SK-N-SH (cell line): Measurements from ENCODE around the gene SYT5.

Experiments used
- EP300 ChIP-seq, 2 experiments: IDR thresholded peaks; 2 replicates each; pipeline versions ENCODE4 v1.4.0 to v1.6.1; 2012; ENCODE audit warnings: borderline replicate concordance in 1 of 2, low read depth in 1 of 2, low read length in 1 of 2
- FOXM1 ChIP-seq: IDR thresholded peaks from 2 replicates; pipeline ENCODE4 v1.4.0; 2012; ENCODE audit warnings: low read depth, mild to moderate bottlenecking
- GABPA ChIP-seq: IDR thresholded peaks from 2 replicates; pipeline ENCODE4 v1.4.0; 2012; ENCODE audit warnings: low read depth, mild to moderate bottlenecking
- GATA2 ChIP-seq: sonication (generic); formaldehyde crosslinking; IDR thresholded peaks from 2 replicates; pipeline ENCODE4 v1.5.0; 2020; ENCODE audit warnings: mild to moderate bottlenecking, missing genetic modification reagents
- NFIC ChIP-seq: IDR thresholded peaks from 2 replicates; pipeline ENCODE4 v1.4.0; 2012; ENCODE audit warnings: borderline replicate concordance
- NRF1 ChIP-seq: IDR thresholded peaks from 2 replicates; pipeline ENCODE4 v1.6.1; 2012; ENCODE audit warnings: low read depth, mild to moderate bottlenecking, low read length
- POLR2AphosphoS5 ChIP-seq: IDR thresholded peaks from 2 replicates; pipeline ENCODE4 v1.6.1; 2012; ENCODE audit warnings: low read depth, low read length
- RAD21 ChIP-seq: IDR thresholded peaks from 2 replicates; pipeline ENCODE4 v1.6.1; 2012; ENCODE audit warnings: mild to moderate bottlenecking, low read length
- TAF1 ChIP-seq: IDR thresholded peaks from 2 replicates; pipeline ENCODE4 v1.6.1; 2012; ENCODE audit warnings: low read depth, mild to moderate bottlenecking, low read length, moderate library complexity, borderline replicate concordance
- TF ChIP-seq, protein P1 (sequence below): fragments of 200-600 bp; sonication (generic); IDR thresholded peaks from 2 replicates; pipeline ENCODE4 v1.6.1; 2017; ENCODE audit warnings: antibody characterized with exemption, mild to moderate bottlenecking, moderate library complexity
- TF ChIP-seq, protein P2 (sequence below): IDR thresholded peaks from 2 replicates; pipeline ENCODE4 v1.6.1; 2012; ENCODE audit warnings: mild to moderate bottlenecking, low read depth, low read length, moderate library complexity
- TF ChIP-seq, protein P3 (sequence below): fragments of 150-350 bp; IDR thresholded peaks from 2 replicates; pipeline ENCODE4 v1.6.1; 2017; ENCODE audit warnings: antibody characterized with exemption, low read length, low read depth, borderline replicate concordance
- TF ChIP-seq, protein P4 (sequence below): IDR thresholded peaks from 2 replicates; pipeline ENCODE4 v1.4.0; 2012; ENCODE audit warnings: low read depth

DNA sequence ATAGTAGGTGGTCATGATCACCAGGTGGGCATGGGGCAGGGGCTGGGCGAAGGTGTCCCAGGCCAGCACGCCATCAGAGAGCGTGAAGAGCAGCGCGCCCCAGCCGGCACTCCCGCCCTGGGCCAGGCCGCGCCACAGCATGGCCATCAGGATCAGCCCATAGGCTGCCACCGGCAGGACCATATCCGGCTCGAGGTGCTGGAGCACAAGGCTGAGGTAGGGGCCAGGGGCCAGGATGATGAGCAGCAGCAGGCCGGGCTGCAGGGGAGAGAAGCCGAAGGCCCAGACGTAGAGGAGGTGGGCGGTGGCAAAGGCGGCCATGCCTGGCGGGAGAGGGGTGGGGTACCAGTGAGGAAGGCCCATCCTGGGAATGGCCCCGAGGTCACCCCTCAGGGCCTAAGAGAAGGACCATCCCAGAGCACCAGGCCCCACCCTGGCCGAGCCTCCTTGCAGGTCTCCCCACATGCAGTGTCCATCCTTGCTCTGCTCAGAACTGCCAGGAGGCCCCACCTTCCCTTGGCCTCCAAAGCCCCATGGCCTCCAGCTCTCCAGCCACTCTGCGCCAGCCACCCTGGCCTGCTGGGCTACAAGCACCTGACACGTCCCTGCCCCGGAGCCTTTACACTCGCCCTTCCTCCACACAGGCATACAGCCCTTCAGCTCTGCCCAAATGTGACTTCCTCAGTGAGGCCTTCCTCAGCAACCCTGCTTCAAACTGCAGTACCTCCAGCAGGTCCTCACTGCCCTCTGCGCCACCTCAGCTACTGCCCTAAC is 47.3 kb upstream of the SYT5 start:
- TF ChIP-seq RAD21 (no peak), GABPA (no peak), POLR2AphosphoS5 (no peak), TAF1 (no peak), EP300 (IDR thresholded peaks at IDR 0.05; ENCODE audit: borderline replicate concordance in 1 of 2, low read depth in 1 of 2, low read length in 1 of 2) (no peak), NFIC (no peak), FOXM1 (no peak), GATA2 (CRISPR knock-in tag) (no peak), NRF1 (no peak)
- TF ChIP-seq, protein P1, sequence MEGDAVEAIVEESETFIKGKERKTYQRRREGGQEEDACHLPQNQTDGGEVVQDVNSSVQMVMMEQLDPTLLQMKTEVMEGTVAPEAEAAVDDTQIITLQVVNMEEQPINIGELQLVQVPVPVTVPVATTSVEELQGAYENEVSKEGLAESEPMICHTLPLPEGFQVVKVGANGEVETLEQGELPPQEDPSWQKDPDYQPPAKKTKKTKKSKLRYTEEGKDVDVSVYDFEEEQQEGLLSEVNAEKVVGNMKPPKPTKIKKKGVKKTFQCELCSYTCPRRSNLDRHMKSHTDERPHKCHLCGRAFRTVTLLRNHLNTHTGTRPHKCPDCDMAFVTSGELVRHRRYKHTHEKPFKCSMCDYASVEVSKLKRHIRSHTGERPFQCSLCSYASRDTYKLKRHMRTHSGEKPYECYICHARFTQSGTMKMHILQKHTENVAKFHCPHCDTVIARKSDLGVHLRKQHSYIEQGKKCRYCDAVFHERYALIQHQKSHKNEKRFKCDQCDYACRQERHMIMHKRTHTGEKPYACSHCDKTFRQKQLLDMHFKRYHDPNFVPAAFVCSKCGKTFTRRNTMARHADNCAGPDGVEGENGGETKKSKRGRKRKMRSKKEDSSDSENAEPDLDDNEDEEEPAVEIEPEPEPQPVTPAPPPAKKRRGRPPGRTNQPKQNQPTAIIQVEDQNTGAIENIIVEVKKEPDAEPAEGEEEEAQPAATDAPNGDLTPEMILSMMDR: no peak
- TF ChIP-seq, protein P2, sequence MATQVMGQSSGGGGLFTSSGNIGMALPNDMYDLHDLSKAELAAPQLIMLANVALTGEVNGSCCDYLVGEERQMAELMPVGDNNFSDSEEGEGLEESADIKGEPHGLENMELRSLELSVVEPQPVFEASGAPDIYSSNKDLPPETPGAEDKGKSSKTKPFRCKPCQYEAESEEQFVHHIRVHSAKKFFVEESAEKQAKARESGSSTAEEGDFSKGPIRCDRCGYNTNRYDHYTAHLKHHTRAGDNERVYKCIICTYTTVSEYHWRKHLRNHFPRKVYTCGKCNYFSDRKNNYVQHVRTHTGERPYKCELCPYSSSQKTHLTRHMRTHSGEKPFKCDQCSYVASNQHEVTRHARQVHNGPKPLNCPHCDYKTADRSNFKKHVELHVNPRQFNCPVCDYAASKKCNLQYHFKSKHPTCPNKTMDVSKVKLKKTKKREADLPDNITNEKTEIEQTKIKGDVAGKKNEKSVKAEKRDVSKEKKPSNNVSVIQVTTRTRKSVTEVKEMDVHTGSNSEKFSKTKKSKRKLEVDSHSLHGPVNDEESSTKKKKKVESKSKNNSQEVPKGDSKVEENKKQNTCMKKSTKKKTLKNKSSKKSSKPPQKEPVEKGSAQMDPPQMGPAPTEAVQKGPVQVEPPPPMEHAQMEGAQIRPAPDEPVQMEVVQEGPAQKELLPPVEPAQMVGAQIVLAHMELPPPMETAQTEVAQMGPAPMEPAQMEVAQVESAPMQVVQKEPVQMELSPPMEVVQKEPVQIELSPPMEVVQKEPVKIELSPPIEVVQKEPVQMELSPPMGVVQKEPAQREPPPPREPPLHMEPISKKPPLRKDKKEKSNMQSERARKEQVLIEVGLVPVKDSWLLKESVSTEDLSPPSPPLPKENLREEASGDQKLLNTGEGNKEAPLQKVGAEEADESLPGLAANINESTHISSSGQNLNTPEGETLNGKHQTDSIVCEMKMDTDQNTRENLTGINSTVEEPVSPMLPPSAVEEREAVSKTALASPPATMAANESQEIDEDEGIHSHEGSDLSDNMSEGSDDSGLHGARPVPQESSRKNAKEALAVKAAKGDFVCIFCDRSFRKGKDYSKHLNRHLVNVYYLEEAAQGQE: no peak
- TF ChIP-seq, protein P3, sequence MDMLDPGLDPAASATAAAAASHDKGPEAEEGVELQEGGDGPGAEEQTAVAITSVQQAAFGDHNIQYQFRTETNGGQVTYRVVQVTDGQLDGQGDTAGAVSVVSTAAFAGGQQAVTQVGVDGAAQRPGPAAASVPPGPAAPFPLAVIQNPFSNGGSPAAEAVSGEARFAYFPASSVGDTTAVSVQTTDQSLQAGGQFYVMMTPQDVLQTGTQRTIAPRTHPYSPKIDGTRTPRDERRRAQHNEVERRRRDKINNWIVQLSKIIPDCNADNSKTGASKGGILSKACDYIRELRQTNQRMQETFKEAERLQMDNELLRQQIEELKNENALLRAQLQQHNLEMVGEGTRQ: no peak
- TF ChIP-seq, protein P4, sequence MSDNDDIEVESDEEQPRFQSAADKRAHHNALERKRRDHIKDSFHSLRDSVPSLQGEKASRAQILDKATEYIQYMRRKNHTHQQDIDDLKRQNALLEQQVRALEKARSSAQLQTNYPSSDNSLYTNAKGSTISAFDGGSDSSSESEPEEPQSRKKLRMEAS: no peak
